ENCODE results near the gene AARS2.

GRCh38 chr6:44289726-44290260 is 23.4 kb downstream of the AARS2 start:
- TF ChIP-seq GATA2 (IDR thresholded peaks at IDR 0.05; ENCODE audit: low read depth, low read length) (no peak), GATA3 (IDR thresholded peaks at IDR 0.05; ENCODE audit: low read depth, low read length) (no peak)

All from SH-SY5Y (cell line).